GM23248 (cell line): ENCODE data around the gene TRIP10. TPM values are rescaled to one million over a fixed set of nuclear protein-coding genes. Genes with fewer than 3 reads are reported as not detected.
A peak's percentile ranks its signal among the peaks of the same experiment; 100 is the strongest.

Experiments
- DNase-seq: peaks from one replicate; pipeline ENCODE4 v3.0.0-alpha.2; 2015
- H2AFZ ChIP-seq: fragments of 200-600 bp; sonication (generic); 2 replicates; pipeline ENCODE4 v1.6.1; 2016; ENCODE audit warnings: antibody characterized with exemption
- H3F3A ChIP-seq: fragments of 200-600 bp; sonication (generic); 2 replicates; pipeline ENCODE4 v1.6.1; 2016; ENCODE audit warnings: mild to moderate bottlenecking, antibody characterized with exemption, mixed run types; ENCODE audit not compliant: insufficient read depth
- H3K27ac ChIP-seq: fragments of 200-600 bp; sonication (generic); 2 replicates; pipeline ENCODE4 v1.5.1; 2016; ENCODE audit warnings: mild to moderate bottlenecking
- H3K27me3 ChIP-seq: fragments of 200-600 bp; sonication (generic); replicated peaks from 2 replicates; pipeline ENCODE4 v1.6.1; 2016; ENCODE audit warnings: mild to moderate bottlenecking; ENCODE audit not compliant: insufficient read depth
- H3K36me3 ChIP-seq: fragments of 200-600 bp; sonication (generic); 2 replicates; pipeline ENCODE4 v1.6.1; 2016; ENCODE audit warnings: low read depth, mild to moderate bottlenecking
- H3K4me1 ChIP-seq: fragments of 200-600 bp; sonication (generic); 2 replicates; pipeline ENCODE4 v1.6.1; 2016; ENCODE audit warnings: mild to moderate bottlenecking; ENCODE audit not compliant: insufficient read depth
- H3K4me2 ChIP-seq: fragments of 200-600 bp; sonication (generic); one replicate; pipeline ENCODE4 v1.6.1; 2016; ENCODE audit warnings: mild to moderate bottlenecking; ENCODE audit not compliant: unreplicated experiment
- H3K4me3 ChIP-seq: fragments of 200-600 bp; sonication (generic); 2 replicates; pipeline ENCODE4 v1.5.1; 2016; ENCODE audit warnings: mild to moderate bottlenecking
- H3K79me2 ChIP-seq: fragments of 200-600 bp; sonication (generic); 2 replicates; pipeline ENCODE4 v1.6.1; 2016; ENCODE audit warnings: mild to moderate bottlenecking; ENCODE audit not compliant: insufficient read depth
- H3K9ac ChIP-seq: fragments of 200-600 bp; sonication (generic); 2 replicates; pipeline ENCODE4 v1.6.1; 2016; ENCODE audit warnings: mild to moderate bottlenecking
- H3K9me2 ChIP-seq: fragments of 200-600 bp; sonication (generic); 2 replicates; pipeline ENCODE4 v1.6.1; 2016; ENCODE audit warnings: mixed run types, mild to moderate bottlenecking, moderate library complexity; ENCODE audit not compliant: insufficient read depth
- H3K9me3 ChIP-seq: fragments of 200-600 bp; sonication (generic); one replicate; pipeline ENCODE4 v1.6.1; 2017; ENCODE audit warnings: low read depth
- H4K20me1 ChIP-seq: fragments of 200-600 bp; sonication (generic); 2 replicates; pipeline ENCODE4 v1.6.0; 2016; ENCODE audit not compliant: insufficient read depth
- EZH2 ChIP-seq: fragments of 200-600 bp; sonication (generic); IDR thresholded peaks from 2 replicates; pipeline ENCODE4 v1.6.1; 2018; ENCODE audit warnings: antibody characterized with exemption, mild to moderate bottlenecking; ENCODE audit not compliant: insufficient read depth, poor library complexity, severe bottlenecking
- EZH2phosphoT487 ChIP-seq: fragments of 200-600 bp; sonication (generic); IDR thresholded peaks from 2 replicates; pipeline ENCODE4 v1.6.1; 2018; ENCODE audit warnings: antibody characterized with exemption, moderate library complexity, mild to moderate bottlenecking, low read depth; ENCODE audit not compliant: insufficient read depth
- WGBS, 2 experiments: methylation state at CpG; one replicate each; pipeline ENCODE4 v1.1.6; 2015 to 2017; ENCODE audit warnings: low lambda C conversion rate in 2 of 2, low coverage in 1 of 2; ENCODE audit errors: missing lambda C conversion rate in 2 of 2; 5-methylcytosine and 5-hydroxymethylcytosine counted together
- in situ Hi-C: fragments of 300-500 bp; cut with MboI; formaldehyde crosslinking; loops from 2 replicates; pipeline ENCODE4 v1.15.0; 2020
- polyA plus RNA-seq: library from polyadenylated mRNA; unstranded; fragments of >200 nt; fragmentation: Nextera tagmentation; extraction: Ambion mirVana; gene quantifications from 2 replicates; pipeline ENCODE4 v1.2.1, GENCODE V29; 2016
- total RNA-seq: library from RNA; depleted of rRNA; stranded (reverse); fragments of >200 nt; shearing (Covaris generic); gene quantifications from 2 replicates; pipeline ENCODE4 v1.2.3, GENCODE V29; 2014

Gene TRIP10
- total and polyA plus RNA-seq, 2 experiments from 2014 or later, result 48.0 to 48.9 TPM

DNA sequence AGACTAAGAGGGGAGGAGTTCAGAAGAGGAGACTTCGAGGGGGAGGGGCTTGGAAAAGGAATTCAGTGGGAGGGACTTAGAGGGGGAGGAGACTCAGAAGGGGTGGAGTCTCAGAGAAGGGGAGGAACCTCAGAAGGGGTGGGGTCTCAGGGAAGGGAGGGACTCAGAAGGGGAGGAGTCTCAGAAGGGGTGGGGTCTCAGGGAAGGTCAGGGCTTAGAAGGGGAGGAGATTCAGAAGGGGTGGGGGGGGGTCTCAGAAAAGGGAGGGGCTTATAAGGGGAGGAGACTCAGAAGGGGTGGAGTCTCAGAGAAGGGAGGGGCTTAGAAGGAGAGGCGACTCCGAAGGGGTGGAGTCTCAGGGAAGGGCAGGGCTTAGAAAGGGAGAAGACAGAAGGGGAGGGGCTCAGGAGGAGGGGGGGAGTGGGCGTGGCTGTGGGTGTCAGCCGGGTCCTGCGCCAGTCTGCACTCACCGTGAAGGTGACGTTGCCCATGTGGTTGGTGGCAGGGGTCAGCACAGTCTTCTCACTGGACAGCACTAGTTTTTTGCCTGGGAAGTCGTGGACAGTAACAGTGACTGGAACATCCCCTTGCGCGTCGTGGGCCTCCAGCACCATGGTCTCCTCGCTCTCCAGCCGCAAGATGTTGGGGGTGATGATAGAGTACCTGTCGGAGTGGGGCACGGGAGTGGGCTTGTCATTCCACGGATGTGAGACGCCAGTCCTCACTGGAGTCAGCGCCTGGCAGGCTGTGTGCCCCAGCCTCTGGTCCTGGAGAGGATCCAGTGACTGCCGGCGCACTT lies 20.5 kb upstream of the TRIP10 start:
- Histone ChIP-seq H3K4me3 (no peak overlapping the region), H3K9me3 (no peaks in the 10 kb centered on the region), H3K27ac (no peak overlapping the region), H3K4me1 (peaks cover 19% of the 10 kb centered on the region), H3K36me3 (no peaks in the 10 kb centered on the region), H3K4me2 (no peak overlapping the region), H4K20me1 (no peaks in the 10 kb centered on the region), H3K27me3 (no peaks in the 10 kb centered on the region), H3K9me2 (no peaks in the 10 kb centered on the region), H3F3A (peaks cover 4% of the 10 kb centered on the region; the same call in 1 of the 2 replicates), H3K79me2 (no peaks in the 10 kb centered on the region), H2AFZ (no peak overlapping the region), H3K9ac (no peak overlapping the region)
- no peak for TF ChIP-seq EZH2phosphoT487
- no peak for TF ChIP-seq EZH2
- in situ Hi-C loops, result no loop called here
- WGBS, 2 experiments, result 77 to 78% methylated on average over 16 to 21 of the region's 21 CpGs
- peak; percentile 58 for DNase-seq

GRCh38 chr19:6719540-6719861 lies 20.0 kb upstream of the TRIP10 start:
- H3K9me3 ChIP-seq, result no peaks in the 10 kb centered on the region
- H3F3A ChIP-seq, result peaks cover 4% of the 10 kb centered on the region; the same call in 1 of the 2 replicates
- H4K20me1 ChIP-seq, result no peaks in the 10 kb centered on the region
- no peak overlapping the region for H3K9ac ChIP-seq
- H3K27me3 ChIP-seq, result no peaks in the 10 kb centered on the region
- no peaks in the 10 kb centered on the region for H3K36me3 ChIP-seq
- no peak overlapping the region for H3K4me3 ChIP-seq
- no peaks in the 10 kb centered on the region for H3K9me2 ChIP-seq
- no peak overlapping the region for H3K4me2 ChIP-seq
- in situ Hi-C loops, result no loop called here
- no peak overlapping the region for H3K27ac ChIP-seq
- no peak overlapping the region for H2AFZ ChIP-seq
- WGBS, 2 experiments, result 78 to 83% methylated on average over 5 to 6 of the region's 6 CpGs
- peaks cover 19% of the 10 kb centered on the region for H3K4me1 ChIP-seq
- DNase-seq, result no peak
- no peak for TF ChIP-seq EZH2
- TF ChIP-seq EZH2phosphoT487, result no peak
- no peaks in the 10 kb centered on the region for H3K79me2 ChIP-seq

GRCh38 chr19:6719992-6720368 lies 19.5 kb upstream of the TRIP10 start:
- Histone ChIP-seq H3K9ac (no peak overlapping the region), H3K27me3 (no peaks in the 10 kb centered on the region), H4K20me1 (no peaks in the 10 kb centered on the region), H3K79me2 (no peaks in the 10 kb centered on the region), H3K9me3 (no peaks in the 10 kb centered on the region), H3K4me2 (no peak overlapping the region), H3F3A (peaks cover 4% of the 10 kb centered on the region; the same call in 1 of the 2 replicates), H2AFZ (no peak overlapping the region), H3K27ac (no peak overlapping the region), H3K4me3 (no peak overlapping the region), H3K36me3 (no peaks in the 10 kb centered on the region), H3K4me1 (peaks cover 19% of the 10 kb centered on the region), H3K9me2 (no peaks in the 10 kb centered on the region)
- in situ Hi-C loops, result no loop called here
- TF ChIP-seq EZH2phosphoT487 (no peak), EZH2 (no peak)
- 68 to 73% methylated on average over 3 of the region's 3 CpGs for WGBS, 2 experiments
- DNase-seq, result no peak

DNA sequence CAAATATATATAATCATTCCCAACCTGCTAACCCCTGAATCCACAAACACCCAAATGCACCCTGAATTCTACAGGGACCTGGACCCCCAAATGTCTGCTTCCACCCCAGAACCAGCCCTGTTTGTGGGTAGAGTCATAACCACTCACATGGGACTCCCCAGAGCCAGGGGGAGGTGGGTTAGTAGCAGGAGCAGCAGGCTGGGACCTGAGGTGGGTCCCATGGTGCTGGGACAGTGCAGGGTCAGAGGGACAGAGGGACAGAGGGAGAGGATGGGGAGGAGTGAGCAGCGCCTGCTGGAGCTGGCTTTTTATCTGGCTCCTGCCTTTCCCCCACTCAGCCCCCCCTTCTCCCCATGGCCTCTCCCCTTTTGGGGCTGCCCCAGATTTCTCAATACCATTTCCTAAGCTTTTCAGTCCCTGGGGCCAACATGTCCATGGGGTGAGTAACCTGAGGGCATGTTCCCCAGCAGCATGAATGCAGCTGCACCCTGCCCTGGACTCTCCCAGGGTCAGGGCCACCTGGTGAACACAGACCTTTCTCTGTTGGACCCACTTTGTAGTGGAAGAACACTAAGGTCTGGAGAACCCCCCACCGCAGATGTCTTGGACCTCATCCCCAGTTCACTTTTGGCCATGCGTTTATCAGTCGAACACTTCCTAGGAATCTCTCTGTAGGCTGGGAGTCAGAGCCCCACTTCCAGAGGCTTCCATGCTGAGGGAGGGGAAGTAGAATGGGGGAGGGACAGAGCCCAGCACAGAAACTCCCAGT lies 18.9 kb upstream of the TRIP10 start, which contains the start of gene C3:
Gene C3, minus strand, starts transcription at position 282 of the 769 bp plus-strand sequence. Its CDS starts 61 bp downstream, at position 221.
- Histone ChIP-seq H3K27ac (no peak within 1 kb of the TSS), H3K4me2 (peak within 1 kb of the TSS; percentile 49), H3K79me2 (no peaks in the 10 kb centered on the region), H3K27me3 (no peaks in the 10 kb centered on the region), H3K9me2 (no peaks in the 10 kb centered on the region), H3K4me3 (no peak within 1 kb of the TSS), H2AFZ (no peak within 1 kb of the TSS), H3F3A (peaks cover 4% of the 10 kb centered on the region; the same call in 1 of the 2 replicates), H3K4me1 (peaks cover 19% of the 10 kb centered on the region), H3K36me3 (no peaks in the 10 kb centered on the region), H3K9me3 (no peaks in the 10 kb centered on the region), H4K20me1 (no peaks in the 10 kb centered on the region), H3K9ac (no peak within 1 kb of the TSS)
- in situ Hi-C loops, result no loop called here
- 32 to 33% methylated on average over 4 of the region's 4 CpGs for WGBS, 2 experiments
- DNase-seq, result peak; percentile 92
- TF ChIP-seq EZH2phosphoT487 (no peak), EZH2 (no peak)
